OCI-LY7 (cell line): ENCODE data around the gene GGN.

Experiments
- EZH2phosphoT487 ChIP-seq: fragments of 200-600 bp; sonication (generic); IDR thresholded peaks from 2 replicates; pipeline ENCODE4 v1.6.1; 2018; ENCODE audit warnings: low read depth, borderline replicate concordance, mild to moderate bottlenecking, mixed run types, antibody characterized with exemption, low read length, moderate library complexity, mixed read lengths
- TF ChIP-seq, protein P1 (sequence below): fragments of 200-600 bp; sonication (generic); conservative IDR thresholded peaks from 2 replicates; pipeline ENCODE4 v1.5.1; 2014; ENCODE audit warnings: mild to moderate bottlenecking, antibody characterized with exemption, low read length, moderate library complexity, mixed read lengths

DNA sequence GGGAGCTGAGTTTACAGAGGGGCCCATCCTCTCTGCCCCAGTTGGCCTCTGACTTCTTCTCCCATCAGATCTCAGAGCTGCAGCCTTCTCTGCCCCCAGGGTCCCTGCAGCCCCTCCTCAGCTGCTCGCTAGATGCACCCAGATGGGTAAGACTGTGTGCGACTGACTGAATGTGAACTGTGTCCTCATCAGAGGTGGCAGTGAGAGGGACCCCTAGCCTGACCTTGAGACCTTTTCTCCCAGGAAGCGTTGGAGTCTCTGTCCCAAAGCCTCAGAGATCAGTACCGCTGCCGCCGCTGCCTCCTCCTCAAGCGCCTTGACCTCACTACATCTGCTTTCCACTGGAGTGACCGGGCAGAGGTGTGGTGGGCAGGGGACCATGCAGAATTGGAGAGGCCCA lies 17.4 kb upstream of the GGN start:
- TF ChIP-seq, protein P1, sequence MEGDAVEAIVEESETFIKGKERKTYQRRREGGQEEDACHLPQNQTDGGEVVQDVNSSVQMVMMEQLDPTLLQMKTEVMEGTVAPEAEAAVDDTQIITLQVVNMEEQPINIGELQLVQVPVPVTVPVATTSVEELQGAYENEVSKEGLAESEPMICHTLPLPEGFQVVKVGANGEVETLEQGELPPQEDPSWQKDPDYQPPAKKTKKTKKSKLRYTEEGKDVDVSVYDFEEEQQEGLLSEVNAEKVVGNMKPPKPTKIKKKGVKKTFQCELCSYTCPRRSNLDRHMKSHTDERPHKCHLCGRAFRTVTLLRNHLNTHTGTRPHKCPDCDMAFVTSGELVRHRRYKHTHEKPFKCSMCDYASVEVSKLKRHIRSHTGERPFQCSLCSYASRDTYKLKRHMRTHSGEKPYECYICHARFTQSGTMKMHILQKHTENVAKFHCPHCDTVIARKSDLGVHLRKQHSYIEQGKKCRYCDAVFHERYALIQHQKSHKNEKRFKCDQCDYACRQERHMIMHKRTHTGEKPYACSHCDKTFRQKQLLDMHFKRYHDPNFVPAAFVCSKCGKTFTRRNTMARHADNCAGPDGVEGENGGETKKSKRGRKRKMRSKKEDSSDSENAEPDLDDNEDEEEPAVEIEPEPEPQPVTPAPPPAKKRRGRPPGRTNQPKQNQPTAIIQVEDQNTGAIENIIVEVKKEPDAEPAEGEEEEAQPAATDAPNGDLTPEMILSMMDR: no peak
- no peak for TF ChIP-seq EZH2phosphoT487
